Kidney epithelial cell (primary cell): ENCODE measurements around the gene MRPL37. TPM values are rescaled to one million over a fixed set of nuclear protein-coding genes. Genes with fewer than 3 reads are reported as not detected.
A peak's percentile ranks its signal among the peaks of the same experiment; 100 is the strongest.

ENCODE experiments used
- DNase-seq: peaks from one replicate; pipeline ENCODE4 v3.0.0-alpha.2; 2010; ENCODE audit warnings: low read depth
- H3K27me3 ChIP-seq: 2 replicates; pipeline ENCODE4 v1.6.0; 2011; ENCODE audit warnings: low read length; ENCODE audit not compliant: control insufficient read depth, insufficient read depth
- H3K36me3 ChIP-seq: 2 replicates; pipeline ENCODE4 v1.5.1; 2011; ENCODE audit warnings: low read length; ENCODE audit not compliant: control insufficient read depth, insufficient read depth
- H3K4me3 ChIP-seq: 2 replicates; pipeline ENCODE4 v1.5.1; 2011; ENCODE audit warnings: low read depth, mild to moderate bottlenecking, control low read depth, low read length
- CTCF ChIP-seq: IDR thresholded peaks from 2 replicates; pipeline ENCODE4 v1.5.1; 2011; ENCODE audit warnings: mild to moderate bottlenecking, moderate library complexity, low read length, control low read depth, inconsistent platforms; ENCODE audit not compliant: insufficient read depth, poor library complexity, severe bottlenecking
- total RNA-seq: library from RNA; depleted of rRNA; stranded (reverse); fragments of >200 nt; gene quantifications from 2 replicates; pipeline ENCODE4 v1.2.3, GENCODE V29; 2015

The MRPL37 gene
- total RNA-seq, 1 donor from 2014 or later: 124 TPM

- no peak for DNase-seq
- no peak for TF ChIP-seq CTCF
- H3K4me3 ChIP-seq: no peak overlapping the region
- H3K27me3 ChIP-seq: no peaks in the 10 kb centered on the region
- no peaks in the 10 kb centered on the region for H3K36me3 ChIP-seq
These were observed 13.9 kb upstream of the MRPL37 start for GRCh38 chr1:54186056-54186455.

GRCh38 chr1:54188291-54188690 is 11.7 kb upstream of the MRPL37 start:
- DNase-seq: no peak
- H3K27me3 ChIP-seq: no peaks in the 10 kb centered on the region
- TF ChIP-seq CTCF: no peak
- no peaks in the 10 kb centered on the region for H3K36me3 ChIP-seq
- no peak overlapping the region for H3K4me3 ChIP-seq

- Histone ChIP-seq H3K36me3 (no peaks in the 10 kb centered on the region), H3K27me3 (no peaks in the 10 kb centered on the region), H3K4me3 (no peak overlapping the region)
- DNase-seq: no peak
- TF ChIP-seq CTCF: no peak
These were observed 9.4 kb upstream of the MRPL37 start for GRCh38 chr1:54190526-54190925.

- Histone ChIP-seq H3K36me3 (no peaks in the 10 kb centered on the region), H3K27me3 (no peaks in the 10 kb centered on the region), H3K4me3 (no peak overlapping the region)
- DNase-seq: no peak
- TF ChIP-seq CTCF: no peak
These were observed 8.4 kb upstream of the MRPL37 start for GRCh38 chr1:54191525-54191924.

GRCh38 chr1:54193453-54193852 is 6.5 kb upstream of the MRPL37 start:
- DNase-seq: no peak
- no peaks in the 10 kb centered on the region for H3K27me3 ChIP-seq
- TF ChIP-seq CTCF: no peak

GRCh38 chr1:54199151-54199764 is 709 bp upstream of the MRPL37 start:
- no peak for DNase-seq
- H3K36me3 ChIP-seq: no peaks in the 10 kb centered on the region
- no peaks in the 10 kb centered on the region for H3K27me3 ChIP-seq
- no peak for TF ChIP-seq CTCF
- peak overlapping the region; percentile 91 for H3K4me3 ChIP-seq

More at GRCh38 chr1:54193453-54193852, 6.5 kb upstream of the MRPL37 start:
- Histone ChIP-seq H3K36me3 (no peaks in the 10 kb centered on the region), H3K4me3 (no peak overlapping the region)
